ENCODE data around the gene KDM4B. TPM values are rescaled to one million over a fixed set of nuclear protein-coding genes. Genes with fewer than 3 reads are reported as not detected.

The KDM4B gene
- polyA plus RNA-seq, 4 donors = 18.5 to 31.9 (median 28.6) TPM

GRCh38 chr19:5115771-5116202, 146.9 kb downstream of the KDM4B start:
- DNase-seq (ENCODE audit: low read depth in 4 of 4, low spot score in 2 of 4) = no peak

- DNase-seq (ENCODE audit: low read depth in 4 of 4, low spot score in 2 of 4) = no peak
Measured at GRCh38 chr19:5116292-5116691, 147.4 kb downstream of the KDM4B start.

- DNase-seq (ENCODE audit: low read depth in 4 of 4, low spot score in 2 of 4) = no peak
Measured at GRCh38 chr19:5117421-5117820, 148.5 kb downstream of the KDM4B start.

- DNase-seq (ENCODE audit: low read depth in 4 of 4, low spot score in 2 of 4) = no peak
Measured at GRCh38 chr19:5118026-5118425, 149.1 kb downstream of the KDM4B start.

- DNase-seq (ENCODE audit: low read depth in 4 of 4, low spot score in 2 of 4) = no peak
Measured at GRCh38 chr19:5119297-5119998, 150.5 kb downstream of the KDM4B start.

- DNase-seq (ENCODE audit: low read depth in 4 of 4, low spot score in 2 of 4) = no peak
Measured at GRCh38 chr19:5120321-5120720, 151.4 kb downstream of the KDM4B start.

- no peak for DNase-seq (ENCODE audit: low read depth in 4 of 4, low spot score in 2 of 4)
Measured at GRCh38 chr19:5120833-5121232, 151.9 kb downstream of the KDM4B start.

GRCh38 chr19:5121266-5122120, 152.6 kb downstream of the KDM4B start:
- no peak for DNase-seq (ENCODE audit: low read depth in 4 of 4, low spot score in 2 of 4)

GRCh38 chr19:5122121-5122400, 153.1 kb downstream of the KDM4B start:
- no peak for DNase-seq (ENCODE audit: low read depth in 4 of 4, low spot score in 2 of 4)

GRCh38 chr19:5122671-5123409, 153.9 kb downstream of the KDM4B start:
- no peak for DNase-seq (ENCODE audit: low read depth in 4 of 4, low spot score in 2 of 4)

- DNase-seq (ENCODE audit: low read depth in 4 of 4, low spot score in 2 of 4) = no peak
Measured at GRCh38 chr19:5123646-5124045, 154.7 kb downstream of the KDM4B start.

GRCh38 chr19:5124111-5124855, 155.4 kb downstream of the KDM4B start:
- DNase-seq (ENCODE audit: low read depth in 4 of 4, low spot score in 2 of 4) = no peak

- DNase-seq (ENCODE audit: low read depth in 4 of 4, low spot score in 2 of 4) = no peak
Measured at GRCh38 chr19:5125376-5125775, 156.5 kb downstream of the KDM4B start.

- DNase-seq (ENCODE audit: low read depth in 4 of 4, low spot score in 2 of 4) = no peak
Measured at GRCh38 chr19:5125797-5126497, 157.0 kb downstream of the KDM4B start.

- no peak for DNase-seq (ENCODE audit: low read depth in 4 of 4, low spot score in 2 of 4)
Measured at GRCh38 chr19:5126498-5127223, 157.7 kb downstream of the KDM4B start.

GRCh38 chr19:5127717-5128116, 158.8 kb downstream of the KDM4B start:
- no peak for DNase-seq (ENCODE audit: low read depth in 4 of 4, low spot score in 2 of 4)

- peak in 2 of 4 donors; percentile 34 to 59 for DNase-seq (ENCODE audit: low read depth in 4 of 4, low spot score in 2 of 4)
Measured at GRCh38 chr19:5128251-5128935, 159.5 kb downstream of the KDM4B start.

- no peak for DNase-seq (ENCODE audit: low read depth in 4 of 4, low spot score in 2 of 4)
Measured at GRCh38 chr19:5128936-5129389, 160.1 kb downstream of the KDM4B start.

GRCh38 chr19:5129691-5130090, 160.8 kb downstream of the KDM4B start:
- DNase-seq (ENCODE audit: low read depth in 4 of 4, low spot score in 2 of 4) = no peak
